ENCODE data around the gene CRHR2.

Gene CRHR2

DNA sequence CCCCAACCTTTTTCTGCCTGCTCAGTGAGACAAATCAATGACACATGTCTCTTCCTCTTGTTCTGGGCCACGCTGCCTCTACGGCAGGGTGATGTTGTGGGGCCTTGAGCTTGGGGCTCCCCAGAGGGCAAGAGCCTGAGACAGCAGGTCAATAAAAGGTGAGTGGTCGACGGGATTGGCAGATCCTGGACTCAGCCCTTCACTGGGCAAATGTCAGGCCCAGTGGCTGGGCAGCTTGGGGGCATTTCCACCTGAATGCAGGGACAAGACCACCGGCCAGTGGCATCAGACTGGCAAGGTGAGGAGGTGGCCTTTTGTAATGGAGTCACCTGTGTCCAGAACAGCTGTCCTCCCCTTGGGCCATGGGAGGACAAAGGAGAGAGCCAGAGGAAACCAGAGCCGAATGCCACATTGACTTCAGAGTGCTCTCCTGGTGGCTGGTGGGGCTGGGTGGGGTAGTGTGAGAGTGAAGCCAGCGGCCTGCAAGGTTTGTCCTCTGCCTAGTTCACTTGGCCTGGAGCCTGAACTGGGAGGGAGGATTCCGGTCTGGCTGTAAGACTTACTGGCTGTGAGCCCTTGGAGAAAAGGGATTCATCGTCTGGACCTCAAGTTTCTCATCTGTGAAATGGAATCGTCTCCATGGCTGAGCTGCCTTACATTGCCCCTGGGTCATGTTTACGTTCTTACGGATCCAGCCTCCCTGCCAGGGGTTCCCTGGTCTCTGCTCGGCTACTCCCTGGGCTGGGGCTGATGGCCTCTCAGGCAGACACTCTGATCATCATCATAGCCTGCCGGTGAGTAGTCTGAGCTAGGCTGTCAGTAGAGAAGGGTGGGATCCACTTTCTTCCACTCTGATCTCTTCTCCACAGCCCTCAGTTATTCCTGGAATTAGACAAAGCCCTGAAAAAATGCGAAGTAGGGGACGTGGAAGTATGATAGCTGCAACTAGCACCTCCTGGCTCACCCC, 25.4 kb upstream of the CRHR2 start:
- H3K4me3 ChIP-seq (replicated peaks; ENCODE audit: low read depth, low read length): no peak overlapping the region
- DNase-seq (ENCODE audit: extremely low read depth, low read depth): no peak
- TF ChIP-seq, protein P1, sequence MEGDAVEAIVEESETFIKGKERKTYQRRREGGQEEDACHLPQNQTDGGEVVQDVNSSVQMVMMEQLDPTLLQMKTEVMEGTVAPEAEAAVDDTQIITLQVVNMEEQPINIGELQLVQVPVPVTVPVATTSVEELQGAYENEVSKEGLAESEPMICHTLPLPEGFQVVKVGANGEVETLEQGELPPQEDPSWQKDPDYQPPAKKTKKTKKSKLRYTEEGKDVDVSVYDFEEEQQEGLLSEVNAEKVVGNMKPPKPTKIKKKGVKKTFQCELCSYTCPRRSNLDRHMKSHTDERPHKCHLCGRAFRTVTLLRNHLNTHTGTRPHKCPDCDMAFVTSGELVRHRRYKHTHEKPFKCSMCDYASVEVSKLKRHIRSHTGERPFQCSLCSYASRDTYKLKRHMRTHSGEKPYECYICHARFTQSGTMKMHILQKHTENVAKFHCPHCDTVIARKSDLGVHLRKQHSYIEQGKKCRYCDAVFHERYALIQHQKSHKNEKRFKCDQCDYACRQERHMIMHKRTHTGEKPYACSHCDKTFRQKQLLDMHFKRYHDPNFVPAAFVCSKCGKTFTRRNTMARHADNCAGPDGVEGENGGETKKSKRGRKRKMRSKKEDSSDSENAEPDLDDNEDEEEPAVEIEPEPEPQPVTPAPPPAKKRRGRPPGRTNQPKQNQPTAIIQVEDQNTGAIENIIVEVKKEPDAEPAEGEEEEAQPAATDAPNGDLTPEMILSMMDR (IDR thresholded peaks at IDR 0.05; ENCODE audit: low read depth, low read length, missing control alignments): no peak

DNA sequence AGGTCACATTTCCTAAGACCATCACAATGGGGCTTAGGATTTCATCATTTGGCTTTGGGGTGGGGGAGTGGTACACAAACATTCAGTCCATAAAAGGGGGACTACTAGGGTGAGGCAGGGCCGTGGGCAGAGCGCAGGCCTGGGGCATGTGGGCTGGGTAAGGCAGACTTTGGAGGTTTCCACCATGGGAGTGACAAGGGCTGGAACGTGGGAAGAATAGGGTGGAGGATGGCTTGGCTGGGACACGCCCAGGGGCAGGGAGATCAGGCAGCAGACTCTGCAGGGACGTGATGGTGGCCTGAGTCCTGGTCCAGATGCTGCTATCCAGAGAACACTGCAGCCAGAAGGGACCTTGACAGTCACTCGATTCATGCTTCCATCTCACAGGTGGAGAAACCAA, 24.7 kb upstream of the CRHR2 start:
- TF ChIP-seq, protein P1 (IDR thresholded peaks at IDR 0.05; ENCODE audit: low read depth, low read length, missing control alignments): no peak
- DNase-seq (ENCODE audit: extremely low read depth, low read depth): no peak
- no peak overlapping the region for H3K4me3 ChIP-seq (replicated peaks; ENCODE audit: low read depth, low read length)

DNA sequence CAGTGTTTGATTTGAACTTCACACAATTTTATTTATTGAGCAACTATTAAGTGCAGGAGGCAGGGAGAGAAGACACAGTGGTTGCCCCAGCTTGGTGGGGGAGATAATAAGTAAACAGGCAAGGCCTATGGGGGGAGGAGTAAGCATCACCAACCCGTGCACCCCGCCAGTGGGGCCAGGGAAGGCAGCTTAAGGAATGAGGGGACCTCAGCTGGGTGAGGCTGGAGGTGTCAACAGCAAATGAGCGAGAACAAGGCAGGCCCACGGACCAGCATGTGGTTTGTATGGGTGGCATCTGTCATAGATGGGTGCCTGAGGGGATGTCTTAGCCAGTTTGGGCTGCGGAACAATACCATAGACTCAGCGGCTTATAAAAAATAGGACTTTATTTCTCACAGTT, 24.1 kb upstream of the CRHR2 start:
- no peak for DNase-seq (ENCODE audit: extremely low read depth, low read depth)
- no peak overlapping the region for H3K4me3 ChIP-seq (replicated peaks; ENCODE audit: low read depth, low read length)
- TF ChIP-seq, protein P1 (IDR thresholded peaks at IDR 0.05; ENCODE audit: low read depth, low read length, missing control alignments): no peak

DNA sequence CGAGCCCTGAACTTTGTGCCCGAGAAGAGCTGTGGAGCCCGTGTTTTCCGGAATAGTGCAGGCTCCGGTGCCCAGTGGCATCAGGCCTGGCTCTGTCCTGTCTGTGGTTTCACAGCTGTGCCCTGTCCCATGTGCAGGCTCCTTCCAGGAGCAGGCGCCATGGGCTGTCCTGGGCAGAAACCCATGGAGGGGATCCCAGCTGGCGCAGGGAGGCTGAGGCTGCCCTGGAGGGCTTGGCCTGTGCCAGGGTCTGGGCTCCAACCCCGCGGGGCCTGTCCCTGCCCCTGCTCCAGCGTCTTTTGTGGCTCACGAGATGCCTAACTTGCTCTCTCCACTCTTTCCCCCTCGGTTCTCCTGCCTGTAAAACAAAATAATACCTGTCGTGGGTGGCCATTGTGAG, 23.3 kb upstream of the CRHR2 start:
- TF ChIP-seq, protein P1 (IDR thresholded peaks at IDR 0.05; ENCODE audit: low read depth, low read length, missing control alignments): no peak
- no peak for DNase-seq (ENCODE audit: extremely low read depth, low read depth)
- H3K4me3 ChIP-seq (replicated peaks; ENCODE audit: low read depth, low read length): no peak overlapping the region

DNA sequence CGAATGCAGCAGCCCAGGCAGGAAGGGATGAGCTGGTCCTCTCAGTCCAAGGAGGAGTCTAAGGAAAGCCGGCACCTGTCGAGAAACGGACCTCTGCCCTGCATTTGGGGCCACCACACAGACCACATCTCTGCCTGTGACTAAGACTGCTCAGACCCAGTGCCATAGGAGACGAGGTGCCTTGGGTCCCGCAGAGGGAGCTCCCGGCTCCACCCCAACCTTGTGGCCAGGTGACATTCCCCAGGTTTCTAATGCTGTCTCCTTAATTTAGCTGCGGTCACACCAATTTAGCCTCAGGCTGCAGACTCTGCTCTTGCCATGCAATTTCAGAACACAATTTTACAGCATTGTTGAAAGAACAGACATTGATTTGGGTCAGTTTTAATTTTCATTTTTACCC, 22.8 kb upstream of the CRHR2 start:
- TF ChIP-seq, protein P1 (IDR thresholded peaks at IDR 0.05; ENCODE audit: low read depth, low read length, missing control alignments): no peak
- no peak overlapping the region for H3K4me3 ChIP-seq (replicated peaks; ENCODE audit: low read depth, low read length)
- no peak for DNase-seq (ENCODE audit: extremely low read depth, low read depth)

DNA sequence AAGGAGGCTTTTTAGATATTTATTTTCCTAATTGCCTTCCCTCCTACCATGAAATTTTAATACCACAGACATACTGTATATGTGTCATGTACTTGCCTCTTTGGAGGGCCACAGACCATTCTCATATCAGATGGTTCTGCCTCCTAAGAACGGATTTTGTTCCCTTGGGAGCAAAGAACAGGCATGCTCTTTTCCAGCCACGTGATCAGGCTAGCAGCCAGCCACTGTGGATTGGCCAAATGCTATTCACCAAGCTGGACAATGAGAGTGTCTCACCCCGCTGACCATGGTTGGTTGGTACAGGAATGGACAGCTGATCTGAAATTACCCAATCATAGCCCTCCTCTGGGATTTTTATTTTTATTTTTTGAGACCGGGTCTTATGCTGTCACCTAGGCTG, 21.5 kb upstream of the CRHR2 start:
- no peak for DNase-seq (ENCODE audit: extremely low read depth, low read depth)
- TF ChIP-seq, protein P1 (IDR thresholded peaks at IDR 0.05; ENCODE audit: low read depth, low read length, missing control alignments): no peak
- no peak overlapping the region for H3K4me3 ChIP-seq (replicated peaks; ENCODE audit: low read depth, low read length)

All from HFF-Myc (cell line).